Esophagus squamous epithelium (tissue), 4 donors: ENCODE results near the gene VGLL4.

Experiments
- CTCF ChIP-seq, 6 experiments: fragments of 450-650 bp in 4 of 6; fragments of 200-600 bp in 2 of 6; sonication (generic) in 2 of 6; IDR thresholded peaks; one replicate each; pipeline ENCODE4 v1.5.1; 2016 to 2019; ENCODE audit warnings: antibody characterized with exemption in 6 of 6, mild to moderate bottlenecking in 4 of 6, moderate library complexity in 4 of 6
- POLR2A ChIP-seq, 4 donors: fragments of 450-650 bp; IDR thresholded peaks; one replicate each; pipeline ENCODE4 v1.6.1; 2017; ENCODE audit warnings: antibody characterized with exemption in 4 of 4, mild to moderate bottlenecking in 4 of 4, moderate library complexity in 3 of 4

GRCh38 chr3:11584570-11584969 lies 59.1 kb downstream of the VGLL4 start:
- TF ChIP-seq CTCF (IDR thresholded peaks at IDR 0.05), result no peak
- no peak for TF ChIP-seq POLR2A (IDR thresholded peaks at IDR 0.05)
